Left lung (tissue), 10 donors: ENCODE data around the gene IFRD2. TPM values are rescaled to one million over a fixed set of nuclear protein-coding genes. Genes with fewer than 3 reads are reported as not detected.

Source experiments
- ATAC-seq: fragments of 200-7000 bp; cut with Tn5 transposase; one replicate; pipeline ENCODE4 v1.9.1; 2020; ENCODE audit warnings: moderate library complexity
- DNase-seq, 4 donors: peaks; one replicate each; pipeline ENCODE4 v3.0.0-alpha.2; 2013 to 2020
- H3K27ac ChIP-seq, 2 donors: fragments of 200-600 bp; sonication (generic) in 1 of 2; one replicate each; pipeline versions ENCODE4 v1.5.0 to v1.8.0; 2020 to 2021
- H3K27me3 ChIP-seq, 2 donors: fragments of 200-600 bp; sonication (generic) in 1 of 2; one replicate each; pipeline versions ENCODE4 v1.5.0 to v1.8.0; 2020 to 2021
- H3K36me3 ChIP-seq, 2 donors: fragments of 200-600 bp; sonication (generic) in 1 of 2; one replicate each; pipeline versions ENCODE4 v1.5.0 to v1.8.0; 2020 to 2021
- H3K4me1 ChIP-seq, 2 donors: fragments of 200-600 bp; one replicate each; pipeline ENCODE4 v1.8.0; 2021
- H3K4me3 ChIP-seq, 2 donors: fragments of 200-600 bp; sonication (generic) in 1 of 2; one replicate each; pipeline versions ENCODE4 v1.5.0 to v1.8.0; 2020 to 2021; ENCODE audit warnings: mild to moderate bottlenecking in 1 of 2
- H3K9me3 ChIP-seq, 2 donors: fragments of 200-600 bp; sonication (generic) in 1 of 2; one replicate each; pipeline versions ENCODE4 v1.5.0 to v1.8.0; 2020 to 2021
- CTCF ChIP-seq, 2 donors: fragments of 200-600 bp; sonication (generic) in 1 of 2; IDR thresholded peaks; one replicate each; pipeline versions ENCODE4 v1.5.0 to v1.8.0; 2021; ENCODE audit warnings: antibody characterized with exemption in 2 of 2
- intact Hi-C, 2 donors: fragments of 100-400 bp; cut with DNase I; formaldehyde crosslinking; loops; one replicate each; pipeline versions ENCODE4 v1.11.2 to v1.14.2; 2022
- polyA plus RNA-seq, 6 donors: library from polyadenylated mRNA; unstranded; fragments of 120-200 nt; gene quantifications; one replicate each; pipeline ENCODE4 v1.2.1, GENCODE V29; 2013; ENCODE audit not compliant: insufficient read length in 6 of 6
- total RNA-seq, 2 donors: library from RNA; stranded (reverse); fragmentation: NEBNext Ultra II Directional; extraction: Animal tissue kit (Norgen Biotek cat#: 25700); gene quantifications; one replicate each; pipeline ENCODE4 v1.2.1, GENCODE V29; 2021
- donor health status: DM: no; HTN: yes; CAD: no.
- donor health status: DM: no; HTN: no; CAD: no.

The IFRD2 gene
- total and polyA plus RNA-seq, 8 donors, result 29.6 to 104 (median 38.5) TPM

- ATAC-seq (no peak), DNase-seq (peak in 1 of 4 donors; percentile 76)
- peaks cover 36 to 58% of the 10 kb centered on the region in 2 donors for H3K4me1 ChIP-seq
- no peaks in the 10 kb centered on the region for H3K27me3 ChIP-seq
- no peaks in the 10 kb centered on the region for H3K36me3 ChIP-seq
- H3K4me3 ChIP-seq, result peak overlapping the region; percentile 19 to 68
- no peaks in the 10 kb centered on the region for H3K9me3 ChIP-seq
- intact Hi-C loops, result no loop called here
- peak overlapping the region; percentile 83 to 92 for H3K27ac ChIP-seq
- no peak for TF ChIP-seq CTCF (IDR thresholded peaks at IDR 0.05)
Measured at GRCh38 chr3:50302095-50303012, 10.1 kb upstream of the IFRD2 start.

GRCh38 chr3:50300681-50301254, 8.5 kb upstream of the IFRD2 start:
- DNase-seq (no peak), ATAC-seq (no peak)
- Histone ChIP-seq H3K4me3 (peak overlapping the region in 1 of 2 donors; percentile 68), H3K27me3 (no peaks in the 10 kb centered on the region), H3K9me3 (no peaks in the 10 kb centered on the region), H3K4me1 (peaks cover 36 to 58% of the 10 kb centered on the region in 2 donors), H3K36me3 (peaks cover 0 to 5% of the 10 kb centered on the region in 2 donors), H3K27ac (peak overlapping the region; percentile 92 to 95)
- intact Hi-C loops, result no loop called here
- TF ChIP-seq CTCF (IDR thresholded peaks at IDR 0.05), result no peak

GRCh38 chr3:50299929-50300680, 7.9 kb upstream of the IFRD2 start:
- Histone ChIP-seq H3K27me3 (no peaks in the 10 kb centered on the region), H3K4me1 (peaks cover 36 to 58% of the 10 kb centered on the region in 2 donors), H3K9me3 (no peaks in the 10 kb centered on the region), H3K36me3 (peaks cover 0 to 5% of the 10 kb centered on the region in 2 donors), H3K27ac (peak overlapping the region; percentile 92 to 95), H3K4me3 (peak overlapping the region; percentile 12 to 68)
- TF ChIP-seq CTCF (IDR thresholded peaks at IDR 0.05), result peak in 1 of 2 donors; percentile 4
- peak in 1 of 4 donors; percentile 83 for DNase-seq
- peak; percentile 6 for ATAC-seq
- intact Hi-C loops, result no loop called here

GRCh38 chr3:50299638-50299928, 7.4 kb upstream of the IFRD2 start:
- intact Hi-C loops, result no loop called here
- DNase-seq (no peak), ATAC-seq (no peak)
- Histone ChIP-seq H3K9me3 (no peaks in the 10 kb centered on the region), H3K27me3 (no peaks in the 10 kb centered on the region), H3K4me1 (peaks cover 36 to 58% of the 10 kb centered on the region in 2 donors), H3K4me3 (peak overlapping the region; percentile 12 to 68), H3K36me3 (peaks cover 0 to 5% of the 10 kb centered on the region in 2 donors), H3K27ac (peak overlapping the region; percentile 92 to 95)
- TF ChIP-seq CTCF (IDR thresholded peaks at IDR 0.05), result no peak
